HepG2 (cell line): ENCODE measurements around the gene SOX9. TPM values are rescaled to one million over a fixed set of nuclear protein-coding genes. Genes with fewer than 3 reads are reported as not detected.

ENCODE experiments used
- CBFB ChIP-seq: sonication (generic); formaldehyde crosslinking; IDR thresholded peaks from 2 replicates; pipeline ENCODE4 v1.4.0; 2020; ENCODE audit warnings: missing genetic modification reagents
- CENPX ChIP-seq: sonication (generic); formaldehyde crosslinking; IDR thresholded peaks from 2 replicates; pipeline ENCODE4 v1.9.0; 2021; ENCODE audit warnings: mild to moderate bottlenecking, missing genetic modification reagents, moderate library complexity
- EZH2 ChIP-seq: conservative IDR thresholded peaks from 2 replicates; pipeline ENCODE4 v1.6.1; 2012; ENCODE audit warnings: mild to moderate bottlenecking, low read depth, low read length, moderate library complexity
- GRHL1 ChIP-seq: sonication (generic); formaldehyde crosslinking; conservative IDR thresholded peaks from 2 replicates; pipeline ENCODE4 v1.8.0; 2022; ENCODE audit warnings: missing genetic modification reagents
- LCORL ChIP-seq, 2 experiments: fragments of 450-650 bp in 1 of 2; sonication (generic) in 1 of 2; formaldehyde crosslinking in 1 of 2; IDR thresholded peaks; 2 replicates each; pipeline versions ENCODE4 v1.5.0 to v1.6.1; 2017 to 2020; ENCODE audit warnings: antibody characterized with exemption in 1 of 2, missing genetic modification reagents in 1 of 2
- MBD4 ChIP-seq: IDR thresholded peaks from 2 replicates; pipeline ENCODE4 v1.6.1; 2012; ENCODE audit warnings: low read length, inconsistent platforms, borderline replicate concordance
- NFATC3 ChIP-seq: sonication (generic); formaldehyde crosslinking; IDR thresholded peaks from 2 replicates; pipeline ENCODE4 v1.5.1; 2020; ENCODE audit warnings: mild to moderate bottlenecking, missing genetic modification reagents
- NFIC ChIP-seq: IDR thresholded peaks from 2 replicates; pipeline ENCODE4 v1.6.1; 2012; ENCODE audit warnings: mild to moderate bottlenecking, low read length, inconsistent platforms
- NR1H2 ChIP-seq: sonication (generic); formaldehyde crosslinking; IDR thresholded peaks from 2 replicates; pipeline ENCODE4 v1.8.1; 2022; ENCODE audit warnings: low read depth, missing genetic modification reagents, borderline replicate concordance
- PBX3 ChIP-seq: sonication (generic); formaldehyde crosslinking; IDR thresholded peaks from 2 replicates; pipeline ENCODE4 v1.8.1; 2023; ENCODE audit warnings: missing genetic modification reagents, inconsistent platforms, borderline replicate concordance
- PLRG1 ChIP-seq: fragments of 450-650 bp; conservative IDR thresholded peaks from 2 replicates; pipeline ENCODE4 v1.6.1; 2016
- POLR2AphosphoS2 ChIP-seq: IDR thresholded peaks from 2 replicates; pipeline ENCODE4 v1.6.1; 2011; ENCODE audit warnings: low read depth, low read length, improper control_type of control experiment
- PRMT3 ChIP-seq: sonication (generic); formaldehyde crosslinking; IDR thresholded peaks from 2 replicates; pipeline ENCODE4 v1.8.1; 2022; ENCODE audit warnings: low read depth, mild to moderate bottlenecking, moderate library complexity, missing genetic modification reagents, borderline replicate concordance
- RBM22 ChIP-seq: fragments of 200-400 bp; formaldehyde crosslinking; optimal IDR thresholded peaks from 2 replicates; pipeline ENCODE3; 2017; ENCODE audit warnings: mild to moderate bottlenecking, low read length, moderate library complexity
- SALL1 ChIP-seq: sonication (generic); formaldehyde crosslinking; IDR thresholded peaks from 2 replicates; pipeline ENCODE4 v1.8.0; 2022; ENCODE audit warnings: mild to moderate bottlenecking, missing genetic modification reagents
- SIX4 ChIP-seq: sonication (generic); formaldehyde crosslinking; IDR thresholded peaks from 2 replicates; pipeline ENCODE4 v1.4.0; 2020; ENCODE audit warnings: missing genetic modification reagents
- SSRP1 ChIP-seq: IDR thresholded peaks from 2 replicates; pipeline ENCODE4 v1.6.1; 2016; ENCODE audit warnings: control low read depth
- TP53 ChIP-seq: sonication (generic); formaldehyde crosslinking; conservative IDR thresholded peaks from 2 replicates; pipeline ENCODE4 v1.4.0; 2020; ENCODE audit warnings: missing genetic modification reagents
- ZBED4 ChIP-seq: sonication (generic); formaldehyde crosslinking; IDR thresholded peaks from 2 replicates; pipeline ENCODE4 v1.4.0; 2020; ENCODE audit warnings: missing genetic modification reagents, borderline replicate concordance
- ZNF335 ChIP-seq: sonication (generic); formaldehyde crosslinking; IDR thresholded peaks from 2 replicates; pipeline ENCODE4 v1.4.0; 2020; ENCODE audit warnings: missing genetic modification reagents
- ZNF550 ChIP-seq: sonication (generic); formaldehyde crosslinking; IDR thresholded peaks from 2 replicates; pipeline ENCODE4 v1.4.0; 2020; ENCODE audit warnings: mild to moderate bottlenecking, missing genetic modification reagents, borderline replicate concordance
- ZNF674 ChIP-seq: sonication (generic); formaldehyde crosslinking; IDR thresholded peaks from 2 replicates; pipeline ENCODE4 v1.5.0; 2020; ENCODE audit warnings: low read depth, mild to moderate bottlenecking, missing genetic modification reagents
- polyA plus RNA-seq, 8 experiments: library from polyadenylated mRNA; depleted of rRNA in 3 of 8; stranded (reverse) in 7 of 8; unstranded in 1 of 8; fragments of >200 nt; fragmentation: Illumina TruSeq in 4 of 8; extraction: Trizol in 4 of 8; gene quantifications; 2 replicates each; pipeline versions ENCODE4 v1.2.1 to v1.2.3, GENCODE V29; 2011 to 2016; ENCODE audit warnings: low read depth in 4 of 8, missing spikeins in 1 of 8, mixed read lengths in 1 of 8; ENCODE audit not compliant: insufficient read depth in 1 of 8
- total RNA-seq, 5 experiments: library from RNA; depleted of rRNA; stranded (reverse); fragments of >200 nt; fragmentation: Illumina TruSeq; extraction: Trizol; gene quantifications; 2 replicates each; pipeline ENCODE4 v1.2.3, GENCODE V29; 2016; ENCODE audit warnings: low read depth in 1 of 5

SOX9 gene
- total and polyA plus RNA-seq, 2 of the 13 experiments (the other 11 are each of a cell fraction or from before 2014, with no cell fraction given) = 16.1 to 27.6 TPM

- TF ChIP-seq GRHL1 (CRISPR knock-in tag) = no peak
- TF ChIP-seq NFIC = peak; percentile 82
- TF ChIP-seq PBX3 = no peak
- peak; percentile 30; the same call in 1 of the 2 replicates for TF ChIP-seq SALL1
- peak; percentile 59; the same call in 1 of the 2 replicates for TF ChIP-seq ZBED4 (CRISPR knock-in tag)
- 0 out of 2 replicates have a peak, but pooled peaks have one; percentile 44 for TF ChIP-seq PRMT3 (CRISPR knock-in tag)
- 0 out of 2 replicates have a peak, but pooled peaks have one; percentile 33 for TF ChIP-seq MBD4
- no peak for TF ChIP-seq CENPX
- TF ChIP-seq RBM22 = peak; percentile 97
- peak; percentile 32; the same call in 1 of the 2 replicates for TF ChIP-seq TP53 (CRISPR knock-in tag)
- no peak for TF ChIP-seq ZNF550 (CRISPR knock-in tag)
- TF ChIP-seq ZNF674 = no peak
- TF ChIP-seq CBFB (CRISPR knock-in tag) = peak; percentile 92
- no peak for TF ChIP-seq PLRG1
- 0 out of 2 replicates have a peak, but pooled peaks have one; percentile 24 for TF ChIP-seq ZNF335 (CRISPR knock-in tag)
- TF ChIP-seq LCORL (IDR thresholded peaks at IDR 0.05) = no peak
- TF ChIP-seq LCORL (CRISPR knock-in tag; IDR thresholded peaks at IDR 0.05) = 0 out of 2 replicates have a peak, but pooled peaks have one; percentile 24
- TF ChIP-seq SSRP1 (CRISPR knock-in tag) = peak; percentile 96; the same call in 1 of the 2 replicates
- TF ChIP-seq NR1H2 (CRISPR knock-in tag) = no peak
- TF ChIP-seq EZH2 = no peak
- TF ChIP-seq SIX4 (CRISPR knock-in tag) = no peak; the same call in 1 of the 2 replicates
- TF ChIP-seq NFATC3 = 0 out of 2 replicates have a peak, but pooled peaks have one; percentile 14
- peak; percentile 76; the same call in 1 of the 2 replicates for TF ChIP-seq POLR2AphosphoS2
These were observed 6.0 kb downstream of the SOX9 start (continued) for GRCh38 chr17:72126575-72127486.
